Loucy (cell line): ENCODE measurements around the gene C2orf69.

Source experiments
- EZH2phosphoT487 ChIP-seq: fragments of 200-600 bp; IDR thresholded peaks from 2 replicates; pipeline ENCODE4 v1.6.1; 2018; ENCODE audit warnings: antibody characterized with exemption, mild to moderate bottlenecking, moderate library complexity, borderline replicate concordance
- TF ChIP-seq, protein P1 (sequence below): fragments of 200-600 bp; sonication (generic); conservative IDR thresholded peaks from 2 replicates; pipeline ENCODE4 v1.5.1; 2014; ENCODE audit warnings: mild to moderate bottlenecking, antibody characterized with exemption, low read length

- TF ChIP-seq, protein P1, sequence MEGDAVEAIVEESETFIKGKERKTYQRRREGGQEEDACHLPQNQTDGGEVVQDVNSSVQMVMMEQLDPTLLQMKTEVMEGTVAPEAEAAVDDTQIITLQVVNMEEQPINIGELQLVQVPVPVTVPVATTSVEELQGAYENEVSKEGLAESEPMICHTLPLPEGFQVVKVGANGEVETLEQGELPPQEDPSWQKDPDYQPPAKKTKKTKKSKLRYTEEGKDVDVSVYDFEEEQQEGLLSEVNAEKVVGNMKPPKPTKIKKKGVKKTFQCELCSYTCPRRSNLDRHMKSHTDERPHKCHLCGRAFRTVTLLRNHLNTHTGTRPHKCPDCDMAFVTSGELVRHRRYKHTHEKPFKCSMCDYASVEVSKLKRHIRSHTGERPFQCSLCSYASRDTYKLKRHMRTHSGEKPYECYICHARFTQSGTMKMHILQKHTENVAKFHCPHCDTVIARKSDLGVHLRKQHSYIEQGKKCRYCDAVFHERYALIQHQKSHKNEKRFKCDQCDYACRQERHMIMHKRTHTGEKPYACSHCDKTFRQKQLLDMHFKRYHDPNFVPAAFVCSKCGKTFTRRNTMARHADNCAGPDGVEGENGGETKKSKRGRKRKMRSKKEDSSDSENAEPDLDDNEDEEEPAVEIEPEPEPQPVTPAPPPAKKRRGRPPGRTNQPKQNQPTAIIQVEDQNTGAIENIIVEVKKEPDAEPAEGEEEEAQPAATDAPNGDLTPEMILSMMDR = no peak
- no peak for TF ChIP-seq EZH2phosphoT487
Observed at GRCh38 chr2:199914372-199914958, 3.4 kb downstream of the C2orf69 start.
